SK-N-SH treated with all-trans-retinoic acid at 6 μM for 48 hours (cell line): Measurements from ENCODE around the gene CFAP70.

ENCODE experiments used
- ATAC-seq: fragments of 200-7000 bp; cut with Tn5 transposase; 3 replicates; pipeline ENCODE4 v1.9.1; 2020; ENCODE audit warnings: mild to moderate bottlenecking, moderate library complexity
- ARNTL ChIP-seq: fragments of 450-650 bp; formaldehyde crosslinking; IDR thresholded peaks from 2 replicates; pipeline ENCODE4 v1.5.0; 2020; ENCODE audit warnings: low read depth, mild to moderate bottlenecking, moderate library complexity, borderline replicate concordance
- BACH2 ChIP-seq: fragments of 250-450 bp; sonication (Bioruptor Pico); IDR thresholded peaks from 2 replicates; pipeline ENCODE4 v1.9.0; 2021; ENCODE audit warnings: mild to moderate bottlenecking, borderline replicate concordance
- CSDC2 ChIP-seq: fragments of 250-450 bp; sonication (Bioruptor Pico); IDR thresholded peaks from 2 replicates; pipeline ENCODE4 v1.5.0; 2020; ENCODE audit warnings: mild to moderate bottlenecking, moderate library complexity
- CSRNP3 ChIP-seq: fragments of 250-450 bp; sonication (Bioruptor Pico); IDR thresholded peaks from 2 replicates; pipeline ENCODE4 v1.5.1; 2021; ENCODE audit warnings: mild to moderate bottlenecking, moderate library complexity
- ESRRG ChIP-seq: fragments of 250-450 bp; sonication (Bioruptor Pico); IDR thresholded peaks from 2 replicates; pipeline ENCODE4 v1.6.1; 2021; ENCODE audit warnings: mild to moderate bottlenecking
- ISL1 ChIP-seq: fragments of 250-450 bp; sonication (Bioruptor Pico); IDR thresholded peaks from 2 replicates; pipeline ENCODE4 v2.1.2; 2022; ENCODE audit warnings: mild to moderate bottlenecking, moderate library complexity
- OSR1 ChIP-seq: fragments of 250-450 bp; sonication (Bioruptor Pico); IDR thresholded peaks from 2 replicates; pipeline ENCODE4 v1.8.0; 2022; ENCODE audit warnings: moderate library complexity, mild to moderate bottlenecking, inconsistent platforms
- POU6F1 ChIP-seq: fragments of 250-450 bp; sonication (Bioruptor Pico); IDR thresholded peaks from 2 replicates; pipeline ENCODE4 v1.8.0; 2021; ENCODE audit warnings: low read depth, mild to moderate bottlenecking, moderate library complexity, borderline replicate concordance
- PPARA ChIP-seq: fragments of 250-450 bp; sonication (Bioruptor Pico); IDR thresholded peaks from 2 replicates; pipeline ENCODE4 v1.5.0; 2020; ENCODE audit warnings: mild to moderate bottlenecking, borderline replicate concordance
- RARB ChIP-seq: fragments of 250-450 bp; sonication (Bioruptor Pico); IDR thresholded peaks from 2 replicates; pipeline ENCODE4 v1.8.0; 2021; ENCODE audit warnings: mild to moderate bottlenecking, moderate library complexity
- SNAI2 ChIP-seq: fragments of 250-450 bp; sonication (Bioruptor Pico); IDR thresholded peaks from 2 replicates; pipeline ENCODE4 v1.5.0; 2020; ENCODE audit warnings: mild to moderate bottlenecking, moderate library complexity
- TCF4 ChIP-seq: fragments of 250-450 bp; sonication (Bioruptor Pico); IDR thresholded peaks from 2 replicates; pipeline ENCODE4 v1.8.0; 2021; ENCODE audit warnings: mild to moderate bottlenecking, moderate library complexity, borderline replicate concordance
- TOX ChIP-seq: fragments of 250-450 bp; sonication (Bioruptor Pico); IDR thresholded peaks from 2 replicates; pipeline ENCODE4 v1.8.0; 2021; ENCODE audit warnings: mild to moderate bottlenecking, moderate library complexity, borderline replicate concordance
- TSHZ2 ChIP-seq: fragments of 250-450 bp; sonication (Bioruptor Pico); IDR thresholded peaks from 2 replicates; pipeline ENCODE4 v1.5.0; 2020; ENCODE audit warnings: mild to moderate bottlenecking, moderate library complexity
- ZC3H10 ChIP-seq: fragments of 250-450 bp; sonication (Bioruptor Pico); IDR thresholded peaks from 2 replicates; pipeline ENCODE4 v1.5.1; 2021; ENCODE audit warnings: mild to moderate bottlenecking, moderate library complexity
- ZFP3 ChIP-seq: fragments of 250-450 bp; sonication (Bioruptor Pico); IDR thresholded peaks from 2 replicates; pipeline ENCODE4 v1.5.0; 2020; ENCODE audit warnings: mild to moderate bottlenecking, moderate library complexity
- ZFP30 ChIP-seq: fragments of 450-650 bp; formaldehyde crosslinking; IDR thresholded peaks from 2 replicates; pipeline ENCODE4 v1.5.0; 2022; ENCODE audit warnings: mild to moderate bottlenecking, moderate library complexity
- ZNF565 ChIP-seq: fragments of 450-650 bp; formaldehyde crosslinking; conservative IDR thresholded peaks from 2 replicates; pipeline ENCODE4 v1.5.0; 2020; ENCODE audit warnings: low read depth, mild to moderate bottlenecking, moderate library complexity
- ZNF70 ChIP-seq: fragments of 450-650 bp; formaldehyde crosslinking; IDR thresholded peaks from 2 replicates; pipeline ENCODE4 v1.5.0; 2020; ENCODE audit warnings: mild to moderate bottlenecking, moderate library complexity
- ZNF8 ChIP-seq: fragments of 450-650 bp; formaldehyde crosslinking; IDR thresholded peaks from 2 replicates; pipeline ENCODE4 v1.5.0; 2020; ENCODE audit warnings: mild to moderate bottlenecking, moderate library complexity
- TF ChIP-seq, protein P1 (sequence below): fragments of 250-450 bp; sonication (Bioruptor Pico); IDR thresholded peaks from 2 replicates; pipeline ENCODE4 v1.5.1; 2020; ENCODE audit warnings: low read depth, mild to moderate bottlenecking, moderate library complexity

CFAP70 gene

GRCh38 chr10:73406846-73407245, 48.2 kb upstream of the CFAP70 start (continued):
- TF ChIP-seq OSR1 (CRISPR knock-in tag) (no peak), CSDC2 (no peak), TCF4 (CRISPR knock-in tag) (no peak), RARB (no peak), TOX (no peak), PPARA (CRISPR knock-in tag) (no peak), ZFP30 (CRISPR knock-in tag) (no peak), ZC3H10 (CRISPR knock-in tag) (no peak), POU6F1 (CRISPR knock-in tag) (no peak), ISL1 (CRISPR knock-in tag) (no peak), BACH2 (no peak)

DNA sequence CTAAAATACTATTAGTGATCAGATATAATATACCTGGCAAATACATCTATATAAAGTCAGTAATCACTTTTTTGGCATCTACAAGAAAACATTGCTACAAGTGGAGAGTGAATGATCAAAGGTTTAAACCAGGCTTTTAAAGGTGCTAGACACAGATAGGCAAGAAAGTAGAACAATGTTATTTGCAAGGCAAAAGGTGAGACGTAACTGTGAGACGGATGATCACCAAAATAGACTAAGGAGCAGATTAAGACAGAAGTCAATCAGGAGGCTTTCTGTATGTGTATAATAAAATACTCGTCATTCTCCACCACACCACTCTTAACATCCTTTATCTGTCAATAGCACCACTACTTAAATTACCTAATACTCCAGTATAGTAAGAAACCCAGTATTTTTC, 46.9 kb upstream of the CFAP70 start:
- no peak for TF ChIP-seq TOX
- TF ChIP-seq RARB = no peak
- TF ChIP-seq ARNTL (CRISPR knock-in tag) = no peak
- no peak for TF ChIP-seq TSHZ2
- TF ChIP-seq ISL1 (CRISPR knock-in tag) = no peak
- TF ChIP-seq CSRNP3 (CRISPR knock-in tag) = no peak
- TF ChIP-seq ESRRG (CRISPR knock-in tag) = no peak
- no peak for TF ChIP-seq PPARA (CRISPR knock-in tag)
- no peak for TF ChIP-seq SNAI2
- no peak for ATAC-seq

DNA sequence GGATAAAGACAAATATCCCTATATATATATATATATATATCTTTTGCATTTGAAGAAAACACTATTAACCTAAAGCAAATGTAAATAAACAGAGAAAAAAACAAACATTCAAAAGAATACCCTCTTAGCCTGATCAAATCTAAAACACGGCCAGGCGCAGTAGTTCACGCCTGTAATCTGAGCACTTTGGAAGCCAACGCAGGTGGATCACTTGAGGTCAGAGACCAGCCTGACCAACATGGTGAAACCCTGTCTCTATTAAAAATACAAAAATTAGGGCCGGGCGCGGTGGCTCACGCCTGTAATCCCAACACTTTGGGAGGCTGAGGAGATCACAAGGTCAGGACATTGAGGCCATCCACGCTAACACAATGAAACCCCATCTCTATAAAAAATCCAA, 46.0 kb upstream of the CFAP70 start:
- no peak for TF ChIP-seq ZNF8 (CRISPR knock-in tag)
- TF ChIP-seq RARB = no peak
- no peak for TF ChIP-seq ZFP3 (CRISPR knock-in tag)
- no peak for TF ChIP-seq TCF4 (CRISPR knock-in tag)
- no peak for TF ChIP-seq CSRNP3 (CRISPR knock-in tag)
- no peak for TF ChIP-seq ZNF70 (CRISPR knock-in tag)
- TF ChIP-seq, all 23 proteins: peak for 0
- no peak for ATAC-seq

- TF ChIP-seq ESRRG (CRISPR knock-in tag) (no peak), ISL1 (CRISPR knock-in tag) (no peak), ZFP3 (CRISPR knock-in tag) (no peak), ZNF70 (CRISPR knock-in tag) (no peak), TCF4 (CRISPR knock-in tag) (no peak), ZNF565 (CRISPR knock-in tag) (no peak), PPARA (CRISPR knock-in tag) (no peak), TSHZ2 (no peak), CSDC2 (no peak), ARNTL (CRISPR knock-in tag) (no peak)
- TF ChIP-seq, protein P1, sequence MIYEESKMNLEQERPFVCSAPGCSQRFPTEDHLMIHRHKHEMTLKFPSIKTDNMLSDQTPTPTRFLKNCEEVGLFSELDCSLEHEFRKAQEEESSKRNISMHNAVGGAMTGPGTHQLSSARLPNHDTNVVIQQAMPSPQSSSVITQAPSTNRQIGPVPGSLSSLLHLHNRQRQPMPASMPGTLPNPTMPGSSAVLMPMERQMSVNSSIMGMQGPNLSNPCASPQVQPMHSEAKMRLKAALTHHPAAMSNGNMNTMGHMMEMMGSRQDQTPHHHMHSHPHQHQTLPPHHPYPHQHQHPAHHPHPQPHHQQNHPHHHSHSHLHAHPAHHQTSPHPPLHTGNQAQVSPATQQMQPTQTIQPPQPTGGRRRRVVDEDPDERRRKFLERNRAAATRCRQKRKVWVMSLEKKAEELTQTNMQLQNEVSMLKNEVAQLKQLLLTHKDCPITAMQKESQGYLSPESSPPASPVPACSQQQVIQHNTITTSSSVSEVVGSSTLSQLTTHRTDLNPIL (CRISPR knock-in tag) = no peak
- TF ChIP-seq, all 23 proteins: peak for 0
- ATAC-seq = no peak
These were observed 43.0 kb upstream of the CFAP70 start for GRCh38 chr10:73401636-73402035.
